ENCODE results near the gene PRKCE.

PRKCE gene

DNA sequence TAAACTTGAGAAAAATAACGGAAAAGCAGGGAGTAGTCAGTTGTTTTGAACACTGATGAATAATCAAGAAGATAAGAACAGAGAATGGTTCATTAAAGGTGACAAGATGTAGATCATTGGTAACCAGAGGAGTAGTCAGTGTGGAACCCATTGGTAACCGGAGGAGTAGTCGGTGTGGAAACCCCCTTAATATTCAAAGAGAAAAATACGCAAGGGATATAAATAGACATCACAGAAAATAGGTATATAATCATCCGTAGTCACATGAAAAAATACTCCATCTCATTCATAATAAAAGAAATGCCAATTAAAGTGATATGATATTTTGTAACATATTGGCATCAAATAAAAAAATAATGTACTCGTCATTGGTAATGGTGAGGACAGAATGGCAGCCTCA, 575.1 kb downstream of the PRKCE start:
- no peak for DNase-seq (ENCODE audit: low read depth in 3 of 3)

DNA sequence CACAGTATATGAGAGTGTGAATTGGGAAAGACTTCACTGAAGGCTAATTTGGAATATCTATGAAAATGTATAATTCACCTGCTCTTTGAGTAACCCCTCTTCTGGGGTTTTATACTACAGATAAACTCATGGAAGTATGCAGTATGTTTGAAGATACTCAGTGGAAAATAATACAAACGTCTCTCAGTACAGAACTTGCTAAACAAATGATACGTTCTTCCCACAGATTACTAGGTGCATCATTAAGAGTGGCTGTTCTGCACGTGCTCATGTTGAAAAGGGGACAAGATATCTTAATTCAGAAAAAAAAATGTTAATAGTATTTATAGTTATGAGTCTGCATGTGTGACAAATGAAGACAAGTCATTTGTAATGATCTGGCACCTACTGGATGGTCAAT, 575.5 kb downstream of the PRKCE start:
- DNase-seq (ENCODE audit: low read depth in 3 of 3), result no peak

GRCh38 chr2:46227674-46228289, 576.3 kb downstream of the PRKCE start:
- DNase-seq (ENCODE audit: low read depth in 3 of 3), result no peak

DNA sequence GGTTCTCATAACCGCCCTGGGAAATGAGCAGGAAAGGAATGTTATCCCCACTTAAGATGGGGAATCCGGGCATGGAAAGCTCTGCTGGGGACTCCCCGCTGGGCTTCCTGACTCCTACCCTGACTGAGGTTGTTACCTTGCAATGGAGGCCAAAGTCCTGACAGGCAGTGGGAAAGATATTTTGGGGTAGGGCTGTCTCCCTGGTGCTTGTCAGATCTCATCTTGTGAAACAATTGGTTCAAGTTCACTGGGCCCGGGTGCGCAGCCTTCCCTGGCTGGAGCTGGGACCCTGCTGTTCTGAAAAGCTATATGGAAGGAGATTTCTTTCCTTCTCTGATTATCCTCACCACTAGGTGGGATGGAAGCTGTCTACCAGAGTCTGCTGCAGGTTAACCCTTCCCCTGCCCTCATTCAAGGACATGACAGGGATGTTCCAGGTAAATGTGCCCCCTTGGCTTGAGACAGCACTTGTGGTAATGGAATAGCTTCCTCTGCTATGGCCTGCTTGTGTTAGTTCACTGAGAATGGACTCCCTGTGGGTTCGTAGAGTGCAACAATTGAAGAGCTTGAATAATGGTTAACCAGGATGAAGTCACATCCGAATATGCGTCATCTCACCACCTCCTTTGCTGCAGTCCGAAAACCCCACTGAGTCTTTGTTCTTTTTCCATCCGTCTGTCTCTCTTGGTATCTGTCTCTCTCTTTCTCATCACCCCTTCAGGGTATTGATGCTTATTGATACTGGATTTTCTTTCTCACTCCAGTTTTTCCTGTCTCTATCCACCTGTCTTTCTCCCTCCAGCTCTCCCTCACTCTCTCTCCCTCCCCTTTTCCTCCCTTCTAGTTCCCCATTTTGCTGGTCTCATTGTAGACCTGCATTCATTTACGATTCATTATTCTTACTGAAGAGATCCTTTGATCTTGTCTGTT, 577.9 kb downstream of the PRKCE start:
- DNase-seq (ENCODE audit: low read depth in 3 of 3), result peak in 1 of 3 donors; percentile 34

DNA sequence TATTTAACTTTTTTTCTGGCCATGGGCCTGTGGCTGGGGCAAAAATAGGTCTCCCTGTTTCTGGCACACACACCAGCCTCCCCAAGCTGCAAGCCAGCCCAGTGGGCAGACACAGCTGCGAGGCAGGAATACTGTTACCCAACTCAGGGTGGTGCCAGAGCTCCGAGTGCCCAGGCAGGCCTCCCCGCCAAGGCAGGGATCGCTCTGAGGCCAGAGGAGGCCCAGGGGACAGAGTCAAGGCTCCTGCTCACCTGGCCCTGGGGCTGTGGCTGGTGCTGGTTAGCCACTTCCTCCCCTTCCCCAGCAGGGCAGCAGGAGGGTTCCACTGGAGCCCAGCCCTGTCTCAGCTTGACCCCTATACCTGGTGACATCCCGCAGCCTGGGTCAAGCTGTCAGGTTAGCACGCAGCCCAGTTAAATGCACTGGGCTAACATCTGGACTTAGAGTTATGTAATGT, 578.7 kb downstream of the PRKCE start:
- DNase-seq (ENCODE audit: low read depth in 3 of 3), result no peak

DNA sequence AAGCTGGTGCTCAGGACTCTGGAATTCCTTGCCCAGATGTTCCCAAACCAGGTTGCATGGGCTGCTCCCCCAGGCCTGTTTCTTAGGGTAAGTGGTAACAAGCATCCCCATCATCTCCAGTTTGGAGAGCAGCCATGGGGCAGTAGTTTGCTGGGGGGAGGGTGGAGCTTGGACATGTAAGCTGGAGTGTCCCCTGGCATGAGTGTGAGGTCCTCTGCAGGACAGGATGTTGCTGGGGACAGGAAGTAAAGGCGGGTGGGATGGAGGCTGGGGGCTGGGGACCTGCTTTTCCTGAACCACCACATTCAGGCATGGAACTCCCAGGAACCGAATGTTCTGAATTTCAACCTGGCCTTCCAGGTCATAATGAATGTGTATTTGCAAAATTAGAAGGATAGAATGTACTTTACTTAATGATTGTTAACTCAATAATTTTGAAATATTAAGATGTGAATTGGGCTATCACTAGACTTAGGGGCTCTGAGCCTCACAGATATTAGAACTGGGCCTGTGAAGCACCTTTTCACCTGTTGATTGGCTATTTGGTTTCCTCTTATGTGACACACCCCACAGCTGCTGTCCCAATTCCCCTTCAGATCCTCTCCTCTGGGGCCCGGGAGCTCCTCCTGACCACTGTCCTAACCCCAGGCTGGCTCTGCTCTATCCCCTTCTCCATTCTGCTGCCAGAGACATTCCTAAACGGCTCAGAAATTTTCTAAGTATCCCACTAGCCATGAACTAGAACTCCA, 579.4 kb downstream of the PRKCE start:
- DNase-seq (ENCODE audit: low read depth in 3 of 3), result no peak

DNA sequence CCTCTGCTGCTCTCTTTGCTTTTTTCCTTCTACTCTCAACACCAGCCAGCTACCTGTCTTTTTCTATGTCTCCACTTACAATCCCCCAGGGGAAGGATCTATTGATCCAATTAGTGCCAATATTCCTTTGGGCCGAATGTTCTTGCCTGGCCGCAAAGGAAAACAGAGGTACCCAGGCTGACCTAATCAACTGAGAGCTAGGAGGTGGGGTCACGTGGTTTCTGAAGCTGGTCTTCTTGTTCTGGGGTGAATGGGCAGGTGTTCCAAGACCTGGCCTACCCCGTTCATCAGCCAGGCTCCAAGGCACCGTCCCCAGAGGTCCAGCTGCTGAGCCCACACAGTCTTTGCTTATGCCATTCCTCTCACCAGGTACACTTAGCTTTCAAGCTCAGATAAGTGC, 580.2 kb downstream of the PRKCE start:
- no peak for DNase-seq (ENCODE audit: low read depth in 3 of 3)

- no peak for DNase-seq (ENCODE audit: low read depth in 3 of 3)
These were observed 581.4 kb downstream of the PRKCE start for GRCh38 chr2:46232860-46233259.

GRCh38 chr2:46236006-46236875, 584.8 kb downstream of the PRKCE start:
- DNase-seq (ENCODE audit: low read depth in 3 of 3), result no peak

DNA sequence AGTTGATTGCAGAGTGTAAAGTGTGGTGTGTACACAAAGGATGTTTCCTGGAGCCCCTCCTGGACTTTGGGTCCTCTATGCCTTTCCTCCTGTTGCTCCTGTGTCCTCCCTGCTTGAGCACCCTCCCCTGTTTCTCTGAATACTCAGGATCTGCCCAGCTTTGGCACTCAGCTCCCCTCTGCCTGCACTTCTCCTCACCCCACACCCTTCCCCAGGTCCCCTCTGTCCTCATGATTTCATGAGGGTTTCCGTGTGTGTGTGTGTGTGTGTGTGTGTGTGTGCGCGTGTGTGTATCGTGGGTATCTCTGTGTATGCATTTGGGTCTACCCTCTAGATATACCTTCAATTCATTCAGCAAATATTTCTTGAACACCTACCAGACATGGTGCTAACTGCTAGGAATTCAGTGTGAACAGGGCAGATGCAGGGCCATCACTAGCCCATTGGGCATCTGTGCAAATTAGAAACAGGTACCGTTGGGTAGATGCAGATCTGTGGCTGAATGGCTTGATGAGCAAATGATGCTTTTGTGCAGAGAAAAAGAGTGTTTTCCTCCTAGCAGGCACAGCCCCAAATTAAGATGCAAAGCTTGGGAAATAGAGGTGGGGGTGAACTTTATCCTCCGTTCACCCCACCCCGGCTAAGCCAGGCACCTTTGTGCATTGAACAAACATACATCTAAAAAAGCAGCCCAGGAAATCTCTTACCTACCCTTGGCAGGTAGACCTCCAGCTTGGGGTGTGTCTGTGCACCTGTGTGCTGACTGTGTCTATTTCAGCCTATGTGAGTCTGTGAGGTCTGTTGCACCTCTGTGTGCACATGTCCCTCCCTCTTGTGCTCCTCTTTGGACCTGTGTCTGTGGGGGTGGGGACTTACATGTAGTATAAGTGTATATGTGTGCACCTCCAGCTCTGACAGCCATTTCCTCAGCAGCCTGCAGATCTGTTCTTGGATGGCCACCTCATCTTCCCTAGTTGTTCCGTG, 585.7 kb downstream of the PRKCE start:
- no peak for DNase-seq (ENCODE audit: low read depth in 3 of 3)

All from stimulated activated CD4-positive, alpha-beta T cell treated with anti-CD3 and anti-CD28 coated beads, TNF-alpha, amount 100 ng/mL, for 48 hours (primary cell).